Right lobe of liver (tissue), 4 donors: ENCODE data around the gene MYO16.

Experiments used
- CTCF ChIP-seq, 4 donors: fragments of 200-600 bp in 3 of 4; fragments of 450-650 bp in 1 of 4; IDR thresholded peaks; one replicate each; pipeline versions ENCODE4 v1.5.1 to v1.8.0; 2016 to 2022; ENCODE audit warnings: antibody characterized with exemption in 4 of 4, mild to moderate bottlenecking in 2 of 4
- POLR2A ChIP-seq: fragments of 450-650 bp; IDR thresholded peaks from one replicate; pipeline ENCODE4 v1.6.1; 2017; ENCODE audit warnings: antibody characterized with exemption, mild to moderate bottlenecking
- donor health status: DM: no; HTN: no; CAD: no.
- donor health status: DM: no; HTN: no; CAD: no.
- donor health status: DM: no; HTN: yes; CAD: no.

DNA sequence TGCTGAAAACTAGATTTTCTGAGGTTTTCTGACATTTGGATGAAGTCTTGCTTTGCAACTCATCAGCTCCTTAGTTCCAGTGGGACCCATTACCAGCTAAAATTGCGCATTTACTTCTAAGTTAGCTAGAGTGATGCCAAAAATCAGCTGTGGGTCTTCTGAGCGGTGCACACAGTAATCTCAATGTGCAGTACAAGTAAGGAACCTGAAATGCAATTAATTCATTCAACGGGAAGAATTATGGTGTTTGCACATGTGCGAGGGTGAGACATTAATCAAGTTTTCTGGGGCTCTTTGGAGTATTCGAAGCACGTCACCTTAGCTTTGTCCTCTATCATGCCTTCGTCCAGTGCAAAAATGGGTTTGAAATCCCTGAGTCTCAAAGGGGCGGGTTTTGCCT, 146.2 kb downstream of the MYO16 start:
- TF ChIP-seq CTCF (IDR thresholded peaks at IDR 0.05) (no peak), POLR2A (no peak)
